HG02938 (cell line): ENCODE data around the gene SPIN1.

Experiments used
- ATAC-seq: cut with Tn5 transposase; IDR thresholded peaks from one replicate; pipeline ENCODE4 v1.9.1; 2021; ENCODE audit warnings: mild to moderate bottlenecking, moderate library complexity; ENCODE audit not compliant: unreplicated experiment

SPIN1 gene

GRCh38 chr9:88433583-88434255 is 45.5 kb downstream of the SPIN1 start:
- no peak for ATAC-seq

- ATAC-seq: no peak
Observed at GRCh38 chr9:88435336-88435735, 47.1 kb downstream of the SPIN1 start.

GRCh38 chr9:88436379-88436778 is 48.1 kb downstream of the SPIN1 start:
- no peak for ATAC-seq

GRCh38 chr9:88437210-88438146 is 49.2 kb downstream of the SPIN1 start:
- ATAC-seq: no peak

- no peak for ATAC-seq
Observed at GRCh38 chr9:88438811-88439210, 50.6 kb downstream of the SPIN1 start.

- no peak for ATAC-seq
Observed at GRCh38 chr9:88441301-88442007, 53.2 kb downstream of the SPIN1 start.

- no peak for ATAC-seq
Observed at GRCh38 chr9:88443480-88444113, 55.4 kb downstream of the SPIN1 start.

- ATAC-seq: no peak
Observed at GRCh38 chr9:88446728-88447127, 58.5 kb downstream of the SPIN1 start.

- ATAC-seq: no peak
Observed at GRCh38 chr9:88447431-88447830, 59.2 kb downstream of the SPIN1 start.

- ATAC-seq: no peak
Observed at GRCh38 chr9:88451160-88451559, 62.9 kb downstream of the SPIN1 start.

GRCh38 chr9:88458716-88459465 is 70.6 kb downstream of the SPIN1 start:
- ATAC-seq: no peak

GRCh38 chr9:88460587-88461332 is 72.5 kb downstream of the SPIN1 start:
- no peak for ATAC-seq

GRCh38 chr9:88462191-88462590 is 73.9 kb downstream of the SPIN1 start:
- ATAC-seq: no peak

- ATAC-seq: no peak
Observed at GRCh38 chr9:88464851-88465250, 76.6 kb downstream of the SPIN1 start.

- ATAC-seq: no peak
Observed at GRCh38 chr9:88468226-88468625, 80.0 kb downstream of the SPIN1 start.

- no peak for ATAC-seq
Observed at GRCh38 chr9:88476491-88477271, 88.4 kb downstream of the SPIN1 start.

- no peak for ATAC-seq
Observed at GRCh38 chr9:88477300-88477751, 89.1 kb downstream of the SPIN1 start.

GRCh38 chr9:88478246-88478645 is 90.0 kb downstream of the SPIN1 start:
- no peak for ATAC-seq

- ATAC-seq: no peak
Observed at GRCh38 chr9:88481933-88482332, 93.7 kb downstream of the SPIN1 start.
